Measurements from ENCODE around the gene STIP1.
A peak's percentile ranks its signal among the peaks of the same experiment; 100 is the strongest.

STIP1 gene

DNA sequence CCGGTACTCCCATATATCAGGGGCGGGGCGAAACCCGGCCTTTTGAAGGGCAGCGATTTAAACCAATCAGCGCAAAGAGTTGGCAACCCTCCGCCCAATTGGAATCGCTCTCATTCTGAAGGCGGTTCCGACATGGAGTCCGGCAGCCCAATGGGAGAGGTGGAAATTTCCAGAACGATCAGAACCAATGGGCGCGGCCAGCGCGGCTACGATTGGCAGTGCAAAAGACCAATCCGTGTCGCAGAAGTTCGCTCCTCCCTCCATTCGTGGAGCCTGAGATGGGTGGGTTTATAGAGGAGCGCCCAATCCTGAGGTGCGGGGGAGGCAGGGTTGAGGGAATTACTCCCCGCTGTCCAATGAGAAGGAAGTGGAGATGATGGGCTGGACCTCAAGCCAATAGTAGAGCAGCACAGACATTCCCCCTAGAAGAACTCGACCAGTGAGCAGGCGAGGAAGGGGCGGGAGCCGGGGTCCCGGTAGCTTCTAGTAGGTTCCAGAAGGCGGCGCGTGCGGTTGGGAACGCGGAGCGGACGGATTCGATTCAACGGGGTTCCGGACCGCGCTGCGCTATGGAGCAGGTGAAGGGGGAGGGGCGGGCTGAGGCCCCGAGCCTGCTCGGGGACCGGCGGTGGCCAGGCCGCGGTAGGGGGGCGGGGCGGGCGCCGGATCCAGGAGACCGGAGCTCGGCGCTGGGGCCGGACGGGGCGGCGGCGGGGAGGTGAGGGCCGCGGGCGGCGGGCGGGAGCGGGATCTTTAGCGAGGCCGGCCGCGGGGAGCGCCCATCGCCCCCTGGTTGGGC lies at the start of gene STIP1:
TSS of gene STIP1 (plus strand) at position 479 of the 799 bp plus-strand sequence. CDS start at position 570, 91 bp downstream.
- FAIRE-seq, result peak; percentile 98

DNA sequence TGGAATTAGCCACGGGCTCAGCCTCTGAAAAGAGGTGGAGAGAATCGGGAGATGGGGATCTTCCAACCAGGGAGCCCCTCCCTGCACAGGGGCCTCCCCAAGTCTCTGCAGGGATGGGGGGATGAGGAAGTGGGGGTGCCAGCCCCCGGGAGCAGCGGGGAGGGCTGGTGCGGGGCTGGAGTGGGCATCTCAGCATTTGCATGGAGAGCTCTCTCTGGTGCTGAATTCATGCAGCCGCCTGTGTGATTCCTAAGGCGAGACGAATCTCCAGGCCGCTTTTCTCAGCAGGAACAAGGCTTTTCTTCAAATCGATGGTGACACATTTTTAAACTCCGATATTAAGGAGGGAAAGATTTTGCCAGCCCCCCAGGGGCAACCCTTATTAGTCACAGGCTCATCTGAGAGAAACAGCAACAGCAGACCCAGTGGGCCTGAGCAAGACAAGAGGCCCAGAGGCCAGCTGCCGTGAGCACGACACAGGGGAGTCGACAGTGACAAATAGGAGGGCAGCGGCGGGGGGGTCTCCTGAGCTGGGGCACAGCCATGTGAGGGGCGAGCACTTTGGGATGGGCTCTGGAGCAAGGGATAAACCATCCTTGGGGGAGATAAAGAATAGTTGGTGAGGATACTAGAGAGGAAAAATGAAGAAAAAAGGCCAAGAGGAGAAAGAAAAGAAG lies 49.1 kb upstream of the STIP1 start:
- no peak for FAIRE-seq

DNA sequence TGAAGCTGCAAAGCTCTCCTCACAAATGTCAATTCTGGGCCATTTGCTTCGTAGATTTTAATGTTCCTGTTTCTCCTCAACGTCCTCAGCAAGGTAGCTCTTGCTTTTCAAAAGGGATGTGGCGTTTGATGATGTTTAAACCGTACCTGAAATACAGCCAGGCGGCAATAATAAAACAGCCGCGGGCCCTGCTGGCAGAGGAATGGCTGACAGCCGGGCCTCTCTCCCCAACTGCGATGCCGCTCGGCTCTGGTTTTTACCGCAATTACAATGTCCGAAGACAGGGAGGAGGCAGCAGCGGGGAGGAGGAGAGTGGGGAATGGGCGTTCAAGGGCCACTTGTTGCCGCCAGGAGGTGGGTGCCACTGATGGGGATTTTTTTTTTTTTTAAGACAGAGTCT lies 47.6 kb upstream of the STIP1 start:
- FAIRE-seq, result no peak

DNA sequence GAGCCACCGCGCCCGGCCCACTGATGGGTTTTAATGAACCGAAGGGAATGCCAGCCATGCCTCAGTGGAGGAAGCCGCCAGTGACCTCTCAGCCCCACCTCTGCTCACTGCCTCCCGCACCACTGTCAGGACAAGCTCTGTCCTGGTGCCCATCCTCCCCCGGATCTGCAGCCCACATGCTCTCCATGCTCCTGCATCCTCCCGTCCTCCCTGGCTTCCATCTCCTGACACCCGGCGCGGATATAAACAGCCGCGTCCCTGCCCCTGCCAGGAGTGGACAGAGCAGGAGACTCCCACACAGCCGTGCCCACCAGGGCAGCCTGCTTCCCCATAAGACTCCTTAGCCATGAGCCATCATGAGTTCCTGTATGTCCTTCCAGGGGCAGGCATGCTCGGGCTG lies 46.9 kb upstream of the STIP1 start:
- FAIRE-seq, result no peak

DNA sequence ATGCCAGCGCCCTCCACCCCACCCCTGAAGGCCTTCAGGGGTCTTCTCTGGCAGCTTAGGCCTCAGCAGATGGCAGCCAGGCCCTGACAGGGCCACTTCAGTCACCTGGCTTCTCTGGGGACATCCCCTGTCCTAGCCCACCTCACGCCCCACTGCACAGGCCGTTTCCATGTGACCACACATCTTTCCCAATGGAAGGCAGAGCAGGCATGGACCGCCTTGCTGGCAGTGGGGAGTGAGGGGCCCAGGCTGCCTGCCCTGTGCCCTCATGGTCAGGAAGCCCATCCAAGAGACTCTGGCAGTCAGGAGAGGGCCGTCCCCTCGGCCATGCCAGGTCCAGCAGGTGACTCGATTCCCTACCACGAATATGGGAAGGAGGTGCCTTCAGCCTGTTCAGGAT lies 45.9 kb upstream of the STIP1 start:
- FAIRE-seq, result no peak

DNA sequence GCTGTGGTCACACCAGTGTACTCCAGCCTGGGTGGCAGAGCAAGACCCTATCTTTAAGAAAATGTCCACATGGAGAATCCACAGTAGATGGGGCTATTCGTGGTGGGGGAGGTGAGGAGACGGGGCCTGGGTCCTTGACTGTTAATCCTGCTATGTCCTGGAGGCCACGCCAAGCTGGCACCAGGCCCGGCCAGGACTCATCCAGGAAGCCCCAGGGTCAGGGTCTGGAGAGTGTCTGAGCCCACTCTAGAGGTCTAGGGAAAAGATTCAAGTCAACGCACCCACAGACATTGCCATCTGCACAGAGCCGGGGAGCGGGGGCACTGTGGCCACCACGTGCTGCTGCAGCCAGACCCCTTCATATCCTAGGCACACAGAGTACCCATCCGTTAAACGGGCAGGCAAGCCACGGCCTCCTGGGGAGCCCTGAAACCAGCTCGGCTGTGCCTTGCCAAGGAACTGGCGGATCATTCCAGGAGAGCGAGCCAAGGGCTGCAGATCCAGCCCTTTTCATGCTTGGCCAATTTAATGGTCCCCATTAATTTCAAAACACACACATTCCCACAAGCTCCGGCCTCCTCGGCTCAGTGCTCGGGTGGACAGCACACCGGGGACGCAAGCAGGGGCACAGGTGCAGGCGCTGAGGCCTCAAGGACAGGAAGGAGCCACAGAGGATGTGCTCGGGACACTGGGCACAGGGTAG lies 44.7 kb upstream of the STIP1 start:
- FAIRE-seq, result no peak

DNA sequence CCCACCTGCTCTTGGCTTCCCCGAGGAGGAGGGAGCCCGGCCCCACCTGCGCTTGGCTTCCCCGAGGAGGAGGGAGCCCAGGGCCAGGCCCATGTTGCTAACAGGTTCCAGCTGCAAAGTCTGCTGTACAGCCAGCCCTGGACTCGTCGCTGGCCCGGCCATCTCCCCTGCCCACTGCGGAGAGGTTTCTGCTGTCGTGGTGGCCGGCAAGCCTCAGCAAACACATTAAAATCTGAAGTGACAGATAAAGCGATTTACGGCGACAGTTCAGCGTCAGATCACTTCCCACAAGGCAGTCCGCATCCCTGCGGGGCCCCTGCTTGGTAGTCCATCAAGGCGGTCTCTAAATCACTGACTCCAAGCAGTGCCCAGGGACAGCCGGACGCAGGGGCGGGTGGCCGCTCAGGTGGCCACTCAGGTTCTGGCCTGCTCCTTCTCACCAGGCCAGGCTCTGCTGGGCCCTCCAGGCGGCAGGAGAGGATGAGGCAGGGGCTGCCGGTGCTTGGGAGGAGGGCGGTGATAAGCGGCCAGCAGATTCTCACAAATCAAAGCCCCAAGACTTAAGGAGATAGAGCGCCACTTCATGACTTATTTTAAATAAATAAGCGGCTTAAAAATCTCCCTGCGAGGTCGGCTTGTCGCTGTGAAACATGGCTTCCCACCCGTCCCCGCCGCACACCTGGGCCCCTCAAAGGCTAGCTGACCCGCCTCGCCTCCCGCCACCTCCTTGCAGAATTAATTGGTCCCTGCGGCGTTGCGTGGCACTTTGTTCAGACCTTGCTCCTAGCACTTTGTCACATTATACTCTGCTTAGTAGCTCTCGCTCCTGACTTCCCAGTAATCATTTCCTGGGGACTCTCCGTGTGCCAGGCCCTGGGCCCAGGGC lies 41.1 kb upstream of the STIP1 start:
- no peak for FAIRE-seq

DNA sequence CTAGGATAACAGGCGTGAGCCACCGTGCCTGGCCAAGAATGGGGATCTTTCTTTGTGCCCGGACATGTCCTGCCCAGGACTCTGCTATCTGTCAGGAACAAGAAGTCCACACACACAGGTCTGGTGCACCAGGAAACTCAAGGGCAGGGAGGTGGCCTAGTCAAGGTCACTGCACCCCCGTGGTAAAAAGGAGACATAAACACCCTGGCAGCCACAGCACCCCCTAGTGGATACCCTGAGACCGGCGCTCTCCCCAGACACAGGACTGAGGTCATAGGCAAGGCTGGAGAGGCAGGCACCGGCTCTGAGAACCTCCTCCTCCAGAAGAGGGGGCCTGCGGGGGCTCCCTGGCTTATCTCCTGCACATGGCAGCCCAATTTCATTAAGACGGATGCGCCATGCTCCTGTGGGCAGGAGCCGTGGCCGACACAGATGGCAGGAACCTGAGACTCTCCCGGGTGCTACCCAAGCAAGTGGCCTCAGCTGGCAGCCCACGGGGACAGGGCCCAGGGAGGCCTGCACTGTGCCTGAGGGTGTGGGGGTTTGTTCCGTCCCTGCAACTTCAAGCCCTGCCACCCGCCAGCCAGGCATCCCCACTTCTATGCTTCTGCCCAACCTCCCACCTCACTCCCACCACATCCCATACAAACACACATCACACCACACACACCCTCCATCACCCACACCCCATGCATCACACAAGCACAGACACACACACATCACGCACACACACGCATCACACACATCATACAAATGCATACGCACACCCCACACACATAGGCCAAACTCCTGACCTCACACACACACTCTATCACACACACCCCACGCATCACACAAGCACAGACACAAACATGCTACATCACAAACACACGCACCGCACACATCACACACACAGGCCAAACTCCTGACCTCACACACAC lies 39.7 kb upstream of the STIP1 start:
- FAIRE-seq, result no peak

DNA sequence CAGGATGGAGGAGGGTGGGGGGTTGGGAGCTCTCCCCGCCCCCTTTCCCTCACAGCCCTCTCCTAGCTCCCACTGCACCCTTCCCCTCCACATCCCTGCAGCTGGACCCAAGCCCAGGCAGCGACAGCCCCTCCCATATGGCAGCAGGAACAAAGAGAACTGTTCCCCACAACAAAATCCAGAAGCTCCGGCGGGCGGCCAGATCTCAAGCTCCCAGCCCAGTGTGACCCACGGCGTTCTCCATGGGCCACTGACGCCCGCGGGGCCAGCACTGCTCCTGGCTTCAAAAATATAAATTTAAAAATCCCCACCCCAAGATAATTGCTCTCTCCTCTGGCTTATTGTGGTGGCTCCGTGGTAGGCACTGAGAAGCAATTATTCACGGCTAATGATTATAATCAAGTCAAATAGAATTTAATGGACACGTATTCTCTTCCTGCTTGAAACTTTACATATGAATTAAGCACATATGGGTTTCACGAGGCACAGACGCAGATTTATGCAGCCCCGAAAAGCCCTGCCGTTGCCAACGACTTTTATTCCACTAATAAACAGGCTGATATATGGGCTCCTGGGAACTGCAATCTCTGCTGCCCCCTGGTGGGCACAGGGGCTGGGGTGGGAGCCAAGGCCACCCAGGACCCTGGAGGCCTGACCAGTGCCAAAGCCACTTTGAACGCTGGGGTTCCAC lies 37.6 kb upstream of the STIP1 start:
- no peak for FAIRE-seq

DNA sequence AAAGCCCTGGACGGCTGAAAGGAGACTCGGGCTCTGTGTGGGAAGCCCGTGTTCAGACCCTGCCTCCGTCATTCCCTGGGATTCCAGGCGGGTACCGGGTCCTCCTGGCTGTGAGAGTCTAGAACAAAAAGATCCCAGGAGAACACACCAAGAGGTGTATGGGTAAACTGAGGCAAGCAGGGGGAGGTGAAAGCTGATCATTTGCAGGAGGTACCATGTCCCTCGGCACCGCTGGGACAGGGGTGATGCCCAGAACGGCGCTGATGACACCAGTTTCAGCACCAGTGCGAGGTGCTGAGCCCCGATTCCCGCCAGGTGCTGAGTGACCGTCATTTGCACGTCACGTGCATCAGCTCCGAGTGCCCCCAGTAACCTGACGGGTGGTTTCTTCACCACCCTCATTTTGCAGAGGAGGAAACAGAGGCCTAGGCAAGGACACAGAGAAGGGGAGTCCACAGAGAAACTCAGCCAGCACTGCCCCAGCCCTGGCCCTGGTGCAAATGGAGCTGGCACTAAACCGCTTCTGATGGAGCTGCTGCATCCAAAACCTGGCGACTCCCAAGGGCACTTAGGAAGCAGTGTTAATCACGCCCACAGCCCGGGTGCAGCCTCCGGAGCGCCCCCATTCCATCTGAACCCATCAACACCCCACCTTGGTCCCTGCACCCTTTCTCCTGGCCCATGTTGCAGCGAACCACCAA lies 36.9 kb upstream of the STIP1 start:
- FAIRE-seq, result no peak

DNA sequence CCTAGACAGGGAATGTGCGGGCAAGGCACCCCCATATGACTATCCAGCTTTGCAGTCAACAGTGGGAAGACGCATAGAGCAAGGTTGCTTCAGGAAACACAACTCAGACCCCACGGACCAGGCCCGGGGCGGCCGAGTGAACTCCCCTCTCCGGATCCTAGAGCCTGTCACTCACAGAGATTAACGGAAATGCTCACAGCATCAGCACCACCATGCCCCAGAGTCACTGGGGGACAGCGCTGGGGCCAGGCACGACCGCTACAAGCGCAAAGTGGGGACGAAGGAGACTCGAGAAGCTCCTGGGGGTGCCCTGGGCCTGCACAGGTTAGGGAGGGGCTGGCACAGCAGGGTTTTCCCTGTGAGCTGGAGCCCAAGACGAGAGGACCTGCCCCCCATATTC lies 35.9 kb upstream of the STIP1 start:
- no peak for FAIRE-seq

DNA sequence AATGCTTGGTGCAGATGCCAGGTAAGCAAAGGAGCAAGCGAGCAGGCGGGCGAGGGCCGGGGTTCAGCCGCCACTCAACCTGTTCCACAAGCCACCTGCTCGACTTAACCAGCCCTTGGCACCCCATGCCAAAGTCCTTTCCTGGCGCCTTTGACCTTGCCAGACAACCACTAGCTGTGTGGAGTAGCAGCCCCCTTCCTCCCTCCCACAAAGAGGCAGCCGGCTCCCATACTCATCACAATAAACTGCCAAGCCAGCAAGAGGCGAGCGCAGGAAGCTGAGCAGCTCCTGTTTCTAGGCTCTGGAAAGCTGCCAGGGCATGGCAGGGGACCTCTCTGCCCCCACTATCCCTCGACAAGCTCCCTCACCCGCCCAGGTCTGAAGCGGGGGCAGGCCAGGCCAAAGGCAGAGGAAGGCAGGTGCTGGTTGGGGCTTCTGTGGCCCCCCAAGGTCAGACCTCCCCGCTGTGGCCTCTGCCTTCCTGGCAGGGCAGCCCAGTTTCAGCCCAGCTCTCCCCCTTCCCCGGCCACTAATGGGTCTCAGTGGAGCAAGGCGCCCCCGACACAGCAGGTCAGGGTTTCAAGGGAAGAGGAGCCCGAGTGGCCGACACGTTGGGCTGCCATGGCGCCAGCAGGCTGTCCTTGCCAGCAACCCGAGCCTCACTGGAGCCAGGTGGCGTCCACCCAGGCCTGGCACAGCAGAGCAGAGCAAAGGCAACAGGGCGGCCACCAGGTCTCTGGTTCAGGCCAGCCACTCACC lies 35.3 kb upstream of the STIP1 start:
- no peak for FAIRE-seq

DNA sequence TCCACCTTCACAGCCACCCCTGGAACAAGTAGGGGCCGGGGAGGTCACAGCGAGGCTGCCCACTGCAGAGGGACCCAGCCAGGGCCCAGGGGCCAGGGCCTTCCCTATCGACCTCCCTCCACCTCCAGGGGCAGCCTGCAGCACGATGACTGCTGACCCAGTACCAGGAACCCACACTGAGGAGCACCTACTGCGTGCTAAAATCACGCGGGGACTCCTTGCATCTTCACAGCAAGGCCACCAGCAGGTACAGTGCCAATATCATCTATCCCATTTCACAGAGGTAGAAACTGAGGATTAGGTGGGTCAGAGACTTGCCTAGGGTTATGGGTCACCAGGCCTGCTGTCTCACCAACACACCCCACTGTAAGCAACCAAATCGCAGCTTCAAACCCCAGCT lies 34.6 kb upstream of the STIP1 start:
- FAIRE-seq, result no peak

DNA sequence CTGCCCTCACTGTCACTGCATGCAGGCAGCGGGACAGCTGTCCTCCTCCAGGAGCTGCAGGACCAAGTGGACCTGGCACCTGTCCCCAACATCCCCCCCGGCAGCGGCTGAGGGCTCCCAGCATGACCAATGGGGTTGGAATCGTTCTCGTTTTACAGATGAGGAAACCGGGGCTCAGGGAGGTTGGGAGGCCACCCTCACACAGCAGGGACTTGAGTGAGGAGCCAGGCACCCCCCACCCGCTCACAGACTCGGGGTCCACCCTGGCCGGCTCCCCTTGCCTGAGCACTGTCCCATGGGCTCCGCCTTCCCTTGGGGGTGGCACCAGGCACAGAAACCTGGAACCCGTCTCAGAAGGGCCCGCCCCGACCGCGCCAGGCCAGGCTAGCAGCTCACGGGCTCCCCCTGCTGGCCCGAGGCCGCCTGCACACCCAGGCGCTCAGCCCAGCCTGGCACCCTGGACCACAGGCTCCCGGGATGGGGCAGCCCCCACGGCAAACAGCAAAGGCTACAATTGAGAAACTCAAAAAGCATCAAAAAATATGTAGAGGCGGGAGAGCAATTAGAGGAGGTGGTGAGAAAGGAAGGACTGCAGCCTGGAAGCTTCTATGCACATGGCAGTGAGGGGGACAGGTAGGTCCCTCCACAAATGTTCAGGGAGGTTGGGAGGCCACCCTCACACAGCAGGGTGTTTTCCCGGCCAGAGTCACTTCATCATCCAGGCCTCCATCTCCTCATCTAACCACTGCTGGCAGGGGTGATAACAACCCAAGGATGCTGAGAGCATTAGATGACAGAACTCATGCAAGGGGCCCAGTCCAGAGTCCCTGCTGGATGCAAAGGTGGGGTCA lies 32.9 kb upstream of the STIP1 start:
- FAIRE-seq, result no peak

DNA sequence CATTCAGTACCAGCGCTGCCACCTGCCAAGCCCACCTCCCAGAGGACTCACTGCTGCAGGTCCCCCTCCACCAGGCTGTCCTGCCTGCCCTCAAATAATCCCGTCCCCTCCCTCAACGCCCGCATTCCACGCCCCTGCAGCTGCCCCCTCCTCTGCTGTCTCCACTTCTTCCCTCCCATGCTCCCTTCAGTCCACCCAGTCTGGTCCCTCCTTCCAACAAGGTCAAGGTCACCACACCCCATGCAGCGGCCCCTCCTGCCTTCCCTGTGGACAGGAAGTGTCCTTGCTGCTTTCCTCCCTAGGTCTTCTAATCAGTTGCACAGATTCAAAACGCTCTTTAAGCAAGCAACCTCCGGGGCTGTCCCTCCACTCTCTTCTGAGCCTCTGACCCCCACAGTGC lies 32.2 kb upstream of the STIP1 start:
- no peak for FAIRE-seq

DNA sequence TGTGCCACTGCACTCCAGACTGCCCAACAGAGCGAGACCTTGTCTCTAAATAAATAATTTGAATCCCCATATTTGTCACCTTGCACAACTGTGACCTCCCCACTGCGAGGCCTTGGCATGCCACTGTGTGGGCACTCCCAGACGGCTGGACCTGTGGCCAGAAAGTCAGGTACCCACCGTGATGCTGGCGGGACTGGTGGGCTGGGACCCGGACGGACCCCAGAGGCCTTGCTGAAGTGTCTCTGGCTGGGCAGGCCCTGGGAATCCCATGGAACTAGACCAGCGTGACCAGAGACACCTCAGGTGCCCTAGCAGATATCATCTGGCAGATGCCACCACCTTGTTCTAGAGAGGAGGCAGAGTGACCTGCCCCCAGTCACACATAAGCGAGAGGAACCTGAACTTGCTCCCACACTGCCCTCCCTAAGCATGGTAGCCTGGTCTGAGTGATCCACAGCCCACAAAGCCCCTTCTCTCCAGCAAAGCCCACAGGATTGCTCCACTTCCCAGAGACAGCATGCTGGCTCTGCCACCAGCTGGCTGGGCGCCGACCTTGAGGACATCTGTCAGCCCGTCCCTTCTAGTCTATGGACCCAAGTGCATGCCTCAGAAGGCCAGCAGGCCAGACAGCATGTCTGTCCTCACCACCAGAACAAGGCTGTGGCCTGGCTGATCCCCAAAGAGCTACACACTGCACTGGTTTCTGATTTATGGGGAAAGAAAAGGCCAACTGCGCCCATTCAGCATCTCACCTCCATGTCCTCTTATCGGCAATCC lies 29.5 kb upstream of the STIP1 start:
- FAIRE-seq, result no peak

DNA sequence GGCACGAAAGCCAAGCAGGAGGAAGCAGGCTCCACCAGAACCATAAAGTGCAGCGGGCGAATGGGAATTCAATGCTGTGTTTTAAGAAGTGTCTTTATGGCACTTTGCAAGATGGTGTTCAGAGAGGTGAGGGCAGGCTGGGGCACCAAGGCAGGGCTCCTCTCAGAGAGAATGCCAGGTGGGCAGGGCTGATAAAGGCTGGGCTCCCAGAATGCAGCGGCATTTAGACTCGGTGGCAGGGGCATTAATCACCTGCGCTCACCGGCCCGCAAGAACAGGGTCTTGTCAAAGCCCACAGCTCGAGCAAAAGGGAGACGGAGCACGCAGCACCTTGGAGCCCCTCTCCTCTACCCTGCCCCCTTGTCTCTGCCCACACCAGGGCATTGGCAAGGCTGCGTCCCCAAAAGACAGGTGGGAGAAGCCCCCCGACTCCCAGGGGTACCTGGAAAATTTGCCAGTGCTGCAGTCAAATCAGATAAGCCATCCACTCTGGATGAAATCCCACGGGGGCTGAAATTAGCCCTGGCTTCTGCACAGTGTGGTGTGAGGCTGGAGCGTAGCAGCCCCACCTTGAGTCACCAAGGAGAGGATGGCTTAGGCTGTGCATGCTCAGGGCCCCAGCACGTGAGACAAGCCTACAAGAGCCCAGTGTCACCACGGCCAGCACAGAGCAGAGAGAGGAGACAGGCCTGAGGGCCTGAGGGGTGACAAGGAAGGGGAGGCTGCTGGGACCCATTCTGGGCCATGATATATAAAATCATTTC lies 28.2 kb upstream of the STIP1 start:
- FAIRE-seq, result no peak
